Ascending aorta (tissue), 2 donors: Measurements from ENCODE around the gene SPSB1. TPM values are rescaled to one million over a fixed set of nuclear protein-coding genes. Genes with fewer than 3 reads are reported as not detected.

ENCODE experiments used
- DNase-seq, 2 donors: peaks; one replicate each; pipeline ENCODE4 v3.0.0-alpha.2; 2019; ENCODE audit warnings: low spot score in 2 of 2
- H3K27ac ChIP-seq, 2 donors: fragments of 200-600 bp; sonication (generic); one replicate each; pipeline ENCODE4 v1.5.1; 2016 to 2017; ENCODE audit warnings: mild to moderate bottlenecking in 1 of 2
- H3K27me3 ChIP-seq: fragments of 200-600 bp; sonication (generic); one replicate; pipeline ENCODE4 v1.5.1; 2017
- H3K36me3 ChIP-seq, 2 donors: fragments of 200-600 bp; sonication (generic); one replicate each; pipeline ENCODE4 v1.5.1; 2016
- H3K4me1 ChIP-seq, 2 donors: fragments of 200-600 bp; sonication (generic); one replicate each; pipeline ENCODE4 v1.5.1; 2016 to 2017; ENCODE audit warnings: mild to moderate bottlenecking in 1 of 2
- H3K4me3 ChIP-seq, 2 donors: fragments of 200-600 bp; sonication (generic); one replicate each; pipeline ENCODE4 v1.5.1; 2016 to 2017; ENCODE audit warnings: mild to moderate bottlenecking in 1 of 2
- H3K9me3 ChIP-seq, 2 donors: fragments of 200-600 bp; sonication (generic); one replicate each; pipeline ENCODE4 v1.5.1; 2016
- CTCF ChIP-seq, 3 experiments: fragments of 200-600 bp in 2 of 3; fragments of 450-650 bp in 1 of 3; sonication (generic) in 2 of 3; IDR thresholded peaks; one replicate each; pipeline ENCODE4 v1.5.1; 2016 to 2019; ENCODE audit warnings: antibody characterized with exemption in 3 of 3, mild to moderate bottlenecking in 1 of 3, moderate library complexity in 1 of 3
- intact Hi-C: fragments of 100-400 bp; cut with DNase I; formaldehyde crosslinking; loops from one replicate; pipeline ENCODE4 v1.15.1; 2023
- total RNA-seq: library from RNA; depleted of rRNA; stranded (reverse); fragments of >200 nt; gene quantifications from one replicate; pipeline ENCODE4 v1.1.0, GENCODE V29; 2016

SPSB1 gene
- total RNA-seq, 1 donor from 2014 or later = 64.9 TPM

- TF ChIP-seq CTCF (IDR thresholded peaks at IDR 0.05) = peak in 1 of 3 experiments; percentile 10
- peak; percentile 58 to 92 for DNase-seq
- intact Hi-C loops = loop anchor here (1.0 kb wide), 4 partner anchors 11 to 41 kb away; no protein-coding TSS in a partner anchor
Measured at GRCh38 chr1:9413071-9413876, 120.6 kb downstream of the SPSB1 start.

GRCh38 chr1:9413877-9414213 is 121.2 kb downstream of the SPSB1 start:
- TF ChIP-seq CTCF (IDR thresholded peaks at IDR 0.05) = no peak
- intact Hi-C loops = loop anchor here (1.0 to 2.0 kb wide), 5 partner anchors 12 to 42 kb away; no protein-coding TSS in a partner anchor
- no peaks in the 10 kb centered on the region for H3K9me3 ChIP-seq
- peaks cover 24 to 35% of the 10 kb centered on the region in 2 donors for H3K4me1 ChIP-seq
- H3K27ac ChIP-seq = peak overlapping the region; percentile 92 to 94
- peak overlapping the region in 1 of 2 donors; percentile 32 for H3K4me3 ChIP-seq
- peak in 1 of 2 donors; percentile 90 for DNase-seq
- no peaks in the 10 kb centered on the region for H3K36me3 ChIP-seq
- H3K27me3 ChIP-seq = no peaks in the 10 kb centered on the region

More at GRCh38 chr1:9413071-9413876, 120.6 kb downstream of the SPSB1 start:
- Histone ChIP-seq H3K27me3 (no peaks in the 10 kb centered on the region), H3K9me3 (no peaks in the 10 kb centered on the region), H3K27ac (peak overlapping the region; percentile 92 to 94), H3K4me3 (peak overlapping the region in 1 of 2 donors; percentile 32), H3K4me1 (peaks cover 24 to 35% of the 10 kb centered on the region in 2 donors), H3K36me3 (no peaks in the 10 kb centered on the region)

- no peak for TF ChIP-seq CTCF (IDR thresholded peaks at IDR 0.05)
- Histone ChIP-seq H3K27me3 (no peaks in the 10 kb centered on the region), H3K4me3 (no peak overlapping the region), H3K27ac (no peak overlapping the region), H3K4me1 (peaks cover 24 to 35% of the 10 kb centered on the region in 2 donors), H3K9me3 (no peaks in the 10 kb centered on the region), H3K36me3 (no peaks in the 10 kb centered on the region)
- intact Hi-C loops = no loop called here
- DNase-seq = no peak
Measured at GRCh38 chr1:9416506-9416905, 123.8 kb downstream of the SPSB1 start.

GRCh38 chr1:9416918-9417500 is 124.3 kb downstream of the SPSB1 start:
- TF ChIP-seq CTCF (IDR thresholded peaks at IDR 0.05) = no peak
- Histone ChIP-seq H3K4me3 (no peak overlapping the region), H3K27me3 (no peaks in the 10 kb centered on the region), H3K36me3 (no peaks in the 10 kb centered on the region), H3K9me3 (no peaks in the 10 kb centered on the region), H3K27ac (no peak overlapping the region), H3K4me1 (peaks cover 21 to 30% of the 10 kb centered on the region in 2 donors)
- no peak for DNase-seq
- intact Hi-C loops = no loop called here

GRCh38 chr1:9417695-9418094 is 125.0 kb downstream of the SPSB1 start:
- Histone ChIP-seq H3K4me1 (peaks cover 14 to 24% of the 10 kb centered on the region in 2 donors), H3K9me3 (no peaks in the 10 kb centered on the region), H3K27ac (no peak overlapping the region), H3K36me3 (no peaks in the 10 kb centered on the region), H3K4me3 (no peak overlapping the region), H3K27me3 (no peaks in the 10 kb centered on the region)
- no peak for TF ChIP-seq CTCF (IDR thresholded peaks at IDR 0.05)
- intact Hi-C loops = no loop called here
- DNase-seq = no peak
